SK-N-SH (cell line): ENCODE data around the gene PTPA. TPM values are rescaled to one million over a fixed set of nuclear protein-coding genes. Genes with fewer than 3 reads are reported as not detected.

Source experiments
- CTCF ChIA-PET: fragments of 300-600, 350-600 bp; formaldehyde crosslinking; extraction: SDS; loops from one replicate; lab custom pipeline; 2021; lab: Yijun Ruan, JAX
- POLR2A ChIA-PET: fragments of 350-600 bp; sonication (Branson Sonifier 250); formaldehyde crosslinking; extraction: SDS; loops from one replicate; lab custom pipeline; 2020; ENCODE audit warnings: antibody characterized with exemption, inconsistent platforms; lab: Yijun Ruan, JAX
- DNase-seq: peaks from one replicate; pipeline ENCODE4 v3.0.0; 2012
- H2AFZ ChIP-seq: fragments of 200-600 bp; sonication (generic); 2 replicates; pipeline ENCODE4 v1.8.1; 2016; ENCODE audit warnings: antibody characterized with exemption, mild to moderate bottlenecking, low read depth
- H3F3A ChIP-seq: fragments of 200-600 bp; sonication (generic); replicated peaks from 2 replicates; pipeline ENCODE3; 2016; ENCODE audit warnings: antibody characterized with exemption, mild to moderate bottlenecking; ENCODE audit not compliant: insufficient read depth
- H3K27ac ChIP-seq, 2 experiments: fragments of 200-500 bp in 1 of 2; fragments of 200-600 bp in 1 of 2; sonication (Bioruptor generic) in 1 of 2; sonication (generic), shearing (Covaris generic) in 1 of 2; 2 replicates each; pipeline versions ENCODE4 v1.5.1 to v1.6.1; 2014 to 2016; ENCODE audit warnings: low read depth in 2 of 2, inconsistent platforms in 1 of 2, low read length in 1 of 2, mild to moderate bottlenecking in 1 of 2, mixed read lengths in 1 of 2
- H3K27me3 ChIP-seq: fragments of 200-600 bp; sonication (generic), shearing (Covaris generic); 2 replicates; pipeline ENCODE4 v1.6.1; 2016; ENCODE audit warnings: mixed run types; ENCODE audit not compliant: insufficient read depth
- H3K36me3 ChIP-seq, 2 experiments: fragments of 200-500 bp in 1 of 2; fragments of 200-600 bp in 1 of 2; sonication (Bioruptor generic) in 1 of 2; sonication (generic) in 1 of 2; replicated peaks in 1 of 2; 2 replicates each; pipeline versions ENCODE3 to v1.5.1; 2014 to 2016; ENCODE audit warnings: low read length in 1 of 2, mild to moderate bottlenecking in 1 of 2; ENCODE audit not compliant: insufficient read depth in 2 of 2, control insufficient read depth in 1 of 2
- H3K4me1 ChIP-seq, 2 experiments: fragments of 200-500 bp in 1 of 2; fragments of 200-600 bp in 1 of 2; sonication (Bioruptor generic) in 1 of 2; sonication (generic), shearing (Covaris generic) in 1 of 2; 2 replicates each; pipeline versions ENCODE4 v1.5.1 to v1.6.1; 2014 to 2016; ENCODE audit warnings: low read depth in 1 of 2, low read length in 1 of 2, mixed run types in 1 of 2; ENCODE audit not compliant: insufficient read depth in 2 of 2, control insufficient read depth in 1 of 2
- H3K4me2 ChIP-seq: fragments of 200-600 bp; sonication (generic), shearing (Covaris generic); 2 replicates; pipeline ENCODE4 v1.6.1; 2017; ENCODE audit warnings: mixed run types
- H3K4me3 ChIP-seq, 2 experiments: fragments of 200-500 bp in 1 of 2; fragments of 200-600 bp in 1 of 2; sonication (Bioruptor generic) in 1 of 2; sonication (generic), shearing (Covaris generic) in 1 of 2; 2 replicates each; pipeline versions ENCODE4 v1.5.1 to v1.8.1; 2014 to 2016; ENCODE audit warnings: low read depth in 2 of 2, inconsistent platforms in 1 of 2, low read length in 1 of 2, mild to moderate bottlenecking in 1 of 2, mixed read lengths in 1 of 2, moderate library complexity in 1 of 2
- H3K79me2 ChIP-seq: fragments of 200-600 bp; sonication (generic); 2 replicates; pipeline ENCODE4 v1.8.1; 2017; ENCODE audit warnings: mild to moderate bottlenecking; ENCODE audit not compliant: insufficient read depth
- H3K9ac ChIP-seq: fragments of 200-600 bp; sonication (generic); 2 replicates; pipeline ENCODE4 v1.6.1; 2017; ENCODE audit warnings: mixed run types
- H3K9me2 ChIP-seq: fragments of 200-600 bp; sonication (generic); 2 replicates; pipeline ENCODE4 v1.6.1; 2017; ENCODE audit warnings: mixed run types
- H3K9me3 ChIP-seq: fragments of 200-600 bp; sonication (generic); 2 replicates; pipeline ENCODE4 v1.6.1; 2017; ENCODE audit warnings: mixed run types, mild to moderate bottlenecking, moderate library complexity
- H4K20me1 ChIP-seq: fragments of 200-600 bp; sonication (generic); 2 replicates; pipeline ENCODE4 v1.6.1; 2017; ENCODE audit warnings: mild to moderate bottlenecking, mixed run types; ENCODE audit not compliant: insufficient read depth
- EP300 ChIP-seq, 2 experiments: IDR thresholded peaks; 2 replicates each; pipeline versions ENCODE4 v1.4.0 to v1.6.1; 2012; ENCODE audit warnings: borderline replicate concordance in 1 of 2, low read depth in 1 of 2, low read length in 1 of 2
- FOSL2 ChIP-seq: IDR thresholded peaks from 2 replicates; pipeline ENCODE4 v1.4.0; 2012; ENCODE audit warnings: low read depth, mild to moderate bottlenecking, moderate library complexity, borderline replicate concordance
- FOXJ3 ChIP-seq: sonication (generic); formaldehyde crosslinking; IDR thresholded peaks from 2 replicates; pipeline ENCODE4 v1.5.1; 2020; ENCODE audit warnings: mild to moderate bottlenecking, missing genetic modification reagents
- GABPA ChIP-seq: IDR thresholded peaks from 2 replicates; pipeline ENCODE4 v1.4.0; 2012; ENCODE audit warnings: low read depth, mild to moderate bottlenecking
- GATA2 ChIP-seq: sonication (generic); formaldehyde crosslinking; IDR thresholded peaks from 2 replicates; pipeline ENCODE4 v1.5.0; 2020; ENCODE audit warnings: mild to moderate bottlenecking, missing genetic modification reagents
- MAX ChIP-seq: IDR thresholded peaks from 2 replicates; pipeline ENCODE4 v1.4.0; 2012; ENCODE audit warnings: low read depth
- MEF2A ChIP-seq: IDR thresholded peaks from 2 replicates; pipeline ENCODE4 v1.4.0; 2012; ENCODE audit warnings: low read depth, borderline replicate concordance
- NFIC ChIP-seq: IDR thresholded peaks from 2 replicates; pipeline ENCODE4 v1.4.0; 2012; ENCODE audit warnings: borderline replicate concordance
- NRF1 ChIP-seq: IDR thresholded peaks from 2 replicates; pipeline ENCODE4 v1.6.1; 2012; ENCODE audit warnings: low read depth, mild to moderate bottlenecking, low read length
- PBX3 ChIP-seq: IDR thresholded peaks from 2 replicates; pipeline ENCODE4; 2012
- POLR2AphosphoS5 ChIP-seq: IDR thresholded peaks from 2 replicates; pipeline ENCODE4 v1.6.1; 2012; ENCODE audit warnings: low read depth, low read length
- RAD21 ChIP-seq: IDR thresholded peaks from 2 replicates; pipeline ENCODE4 v1.6.1; 2012; ENCODE audit warnings: mild to moderate bottlenecking, low read length
- RCOR1 ChIP-seq: fragments of 150-350 bp; IDR thresholded peaks from 2 replicates; pipeline ENCODE4 v1.6.1; 2017; ENCODE audit warnings: antibody characterized with exemption, low read length
- SIN3A ChIP-seq: IDR thresholded peaks from 2 replicates; pipeline ENCODE4 v1.6.1; 2012; ENCODE audit warnings: low read depth, mild to moderate bottlenecking, low read length, moderate library complexity, borderline replicate concordance
- SMC3 ChIP-seq: IDR thresholded peaks from 2 replicates; pipeline ENCODE4 v1.6.1; 2012; ENCODE audit warnings: low read depth, low read length, improper control_type of control experiment
- TAF1 ChIP-seq: IDR thresholded peaks from 2 replicates; pipeline ENCODE4 v1.6.1; 2012; ENCODE audit warnings: low read depth, mild to moderate bottlenecking, low read length, moderate library complexity, borderline replicate concordance
- TCF12 ChIP-seq: IDR thresholded peaks from 2 replicates; pipeline ENCODE4 v1.4.0; 2012
- USF1 ChIP-seq: IDR thresholded peaks from 2 replicates; pipeline ENCODE4 v1.4.0; 2012; ENCODE audit warnings: low read depth, borderline replicate concordance
- USF2 ChIP-seq: fragments of 150-350 bp; IDR thresholded peaks from 2 replicates; pipeline ENCODE4 v1.6.1; 2017; ENCODE audit warnings: antibody characterized with exemption, low read length, low read depth, borderline replicate concordance
- ZBTB33 ChIP-seq: IDR thresholded peaks from 2 replicates; pipeline ENCODE4 v1.4.0; 2012; ENCODE audit warnings: low read depth, borderline replicate concordance
- WGBS: methylation state at CpG from one replicate; pipeline ENCODE4 v1.1.6; 2017; ENCODE audit warnings: low lambda C conversion rate; 5-methylcytosine and 5-hydroxymethylcytosine counted together
- polyA plus RNA-seq, 3 experiments: library from polyadenylated mRNA; depleted of rRNA; stranded (reverse); fragments of >200 nt; gene quantifications; 2 replicates each; pipeline ENCODE4 v1.2.3, GENCODE V29; 2012

PTPA gene
- polyA plus RNA-seq, 1 of the 3 experiments (the other 2 are of a cell fraction), result 130 TPM

- no peak overlapping the region for H2AFZ ChIP-seq
- peak overlapping the region; percentile 99 to 100 for H3K27ac ChIP-seq
- peaks cover 53 to 69% of the 10 kb centered on the region in 2 experiments; a peak in 3 of 4 replicates for H3K4me1 ChIP-seq
- peak overlapping the region; percentile 95 for H3K4me2 ChIP-seq
- no peaks in the 10 kb centered on the region for H3K9me3 ChIP-seq
- DNase-seq, result no peak
- no peaks in the 10 kb centered on the region for H3K9me2 ChIP-seq
- peaks cover 53% of the 10 kb centered on the region for H3K79me2 ChIP-seq
- no peak for TF ChIP-seq TCF12
- no peak for TF ChIP-seq SMC3
- peak; percentile 49; the same call in 1 of the 2 replicates for TF ChIP-seq USF1
- no peak for TF ChIP-seq FOSL2
- no peak for TF ChIP-seq RCOR1
- TF ChIP-seq GABPA, result no peak; the same call in 1 of the 2 replicates
- peak; percentile 23 for TF ChIP-seq MAX
- no peak for TF ChIP-seq MEF2A
- no peak for TF ChIP-seq FOXJ3 (CRISPR knock-in tag)
- TF ChIP-seq NRF1, result no peak
- TF ChIP-seq PBX3, result no peak
- no peak for TF ChIP-seq RAD21
- TF ChIP-seq USF2, result no peak
- TF ChIP-seq GATA2, result no peak
- TF ChIP-seq ZBTB33, result no peak
- no peak for TF ChIP-seq TAF1
- no peak for TF ChIP-seq NFIC
- 0 out of 2 replicates have a peak, but pooled peaks have one; percentile 11 for TF ChIP-seq POLR2AphosphoS5
- no peak for TF ChIP-seq EP300 (IDR thresholded peaks at IDR 0.05; ENCODE audit: borderline replicate concordance in 1 of 2, low read depth in 1 of 2, low read length in 1 of 2)
- TF ChIP-seq SIN3A, result no peak
- 51% methylated on average over 12 of the region's 13 CpGs for WGBS
- no peaks in the 10 kb centered on the region for H4K20me1 ChIP-seq
- ChIA-PET CTCF (interaction anchor here (0.9 to 10.9 kb wide), 16 partner anchors 9 to 904 kb away, joined by 3 to 235 read pairs (median 10); partner anchors contain the start of genes C9orf50 and NTMT1), POLR2A (interaction anchor here (0.5 to 2.0 kb wide), 6 partner anchors 10 to 485 kb away, joined by 3 to 7 read pairs (median 4); partner anchors contain the start of gene NTMT1)
- peak overlapping the region; percentile 99 for H3K9ac ChIP-seq
- peaks cover 34% of the 10 kb centered on the region for H3F3A ChIP-seq
- peak overlapping the region; percentile 50 to 53; a peak in 2 of 4 replicates for H3K4me3 ChIP-seq
- H3K27me3 ChIP-seq, result no peaks in the 10 kb centered on the region
- peaks cover 26 to 30% of the 10 kb centered on the region in 2 experiments for H3K36me3 ChIP-seq
Measured at GRCh38 chr9:129141066-129142041, 30.1 kb downstream of the PTPA start.
